ENCODE measurements around the gene SALL4.
"Not testable (repeated sequence)": the region's sequence is repeated elsewhere in the genome, so short reads cannot be mapped to it uniquely, and the experiment has no call there.

Gene SALL4

GRCh38 chr20:51802170-51802751 is at the start of gene SALL4:
SALL4 (minus strand) TSS chr20:51802521; CDS start chr20:51802408, 113 bp downstream.
- DNase-seq: no peak

GRCh38 chr20:51848346-51848745 is 46.0 kb upstream of the SALL4 start:
- no peak for DNase-seq

GRCh38 chr20:51840865-51841264 is 38.5 kb upstream of the SALL4 start:
- DNase-seq: no peak

GRCh38 chr20:51837876-51838420 is 35.6 kb upstream of the SALL4 start:
- no peak for DNase-seq

GRCh38 chr20:51837436-51837835 is 35.1 kb upstream of the SALL4 start:
- no peak for DNase-seq

GRCh38 chr20:51833326-51833725 is 31.0 kb upstream of the SALL4 start:
- DNase-seq: no peak

GRCh38 chr20:51832276-51832675 is 30.0 kb upstream of the SALL4 start:
- DNase-seq: no peak

- DNase-seq: no peak
Measured at GRCh38 chr20:51831866-51832265, 29.5 kb upstream of the SALL4 start.

- DNase-seq: no peak
Measured at GRCh38 chr20:51830538-51830937, 28.2 kb upstream of the SALL4 start.

GRCh38 chr20:51828762-51829161 is 26.4 kb upstream of the SALL4 start:
- no peak for DNase-seq

- DNase-seq: no peak
Measured at GRCh38 chr20:51826372-51826771, 24.1 kb upstream of the SALL4 start.

- DNase-seq: no peak
Measured at GRCh38 chr20:51818479-51819008, 16.2 kb upstream of the SALL4 start.

GRCh38 chr20:51816856-51817255 is 14.5 kb upstream of the SALL4 start:
- not testable (repeated sequence) for DNase-seq

- no peak for DNase-seq
Measured at GRCh38 chr20:51815383-51816076, 13.2 kb upstream of the SALL4 start.

GRCh38 chr20:51812861-51813260 is 10.5 kb upstream of the SALL4 start:
- no peak for DNase-seq

- no peak for DNase-seq
Measured at GRCh38 chr20:51811514-51812128, 9.3 kb upstream of the SALL4 start.

- DNase-seq: no peak
Measured at GRCh38 chr20:51811042-51811355, 8.7 kb upstream of the SALL4 start.

- no peak for DNase-seq
Measured at GRCh38 chr20:51810155-51811041, 8.1 kb upstream of the SALL4 start.

- DNase-seq: no peak
Measured at GRCh38 chr20:51807720-51808250, 5.5 kb upstream of the SALL4 start.

- no peak for DNase-seq
Measured at GRCh38 chr20:51804754-51805153, 2.4 kb upstream of the SALL4 start.

- no peak for DNase-seq
Measured at GRCh38 chr20:51803148-51803854, 980 bp upstream of the SALL4 start.

- DNase-seq: no peak
Measured at GRCh38 chr20:51801823-51802123, 548 bp downstream of the SALL4 start.
